ENCODE data around the gene SLC6A6.

- TF ChIP-seq EZH2 (IDR thresholded peaks at IDR 0.05; ENCODE audit: insufficient read depth, poor library complexity, severe bottlenecking) (no peak), EZH2phosphoT487 (IDR thresholded peaks at IDR 0.05; ENCODE audit: insufficient read depth, low read depth) (no peak)
Measured at GRCh38 chr3:14413381-14414071, 11.1 kb downstream of the SLC6A6 start.
